DMS 273 (cell line): ENCODE data around the gene TEX38.
"Not testable (repeated sequence)": the region's sequence is repeated elsewhere in the genome, so short reads cannot be mapped to it uniquely, and the experiment has no call there.

Source experiments
- DNase-seq: peaks from one replicate; lab custom pipeline; 2025; ENCODE audit not compliant: unreplicated experiment; lab: John Stamatoyannopoulos, UW

Gene TEX38

DNA sequence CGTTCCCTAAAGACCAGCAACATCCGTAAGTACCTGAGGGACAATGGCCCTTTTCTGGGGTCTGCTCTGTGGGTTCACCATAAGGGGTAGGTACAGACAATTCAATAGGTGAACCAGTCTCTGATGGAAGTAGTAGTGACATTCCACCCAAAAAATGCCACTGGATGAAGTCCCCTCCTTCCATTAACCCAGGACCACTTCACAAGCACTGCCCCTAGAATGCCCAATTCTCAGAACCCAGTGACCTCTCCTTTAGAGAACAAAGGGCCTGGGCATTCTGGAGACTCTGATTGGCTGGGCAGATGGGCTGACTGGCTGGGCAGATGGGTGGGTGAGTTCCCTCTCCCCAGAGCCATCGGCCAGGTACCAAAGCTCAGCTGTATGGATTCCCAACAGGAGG is at the start of gene TEX38:
TEX38 (plus strand) TSS at position 301 of the 400 bp plus-strand sequence; CDS start at position 382, 81 bp downstream.
- no peak for DNase-seq

DNA sequence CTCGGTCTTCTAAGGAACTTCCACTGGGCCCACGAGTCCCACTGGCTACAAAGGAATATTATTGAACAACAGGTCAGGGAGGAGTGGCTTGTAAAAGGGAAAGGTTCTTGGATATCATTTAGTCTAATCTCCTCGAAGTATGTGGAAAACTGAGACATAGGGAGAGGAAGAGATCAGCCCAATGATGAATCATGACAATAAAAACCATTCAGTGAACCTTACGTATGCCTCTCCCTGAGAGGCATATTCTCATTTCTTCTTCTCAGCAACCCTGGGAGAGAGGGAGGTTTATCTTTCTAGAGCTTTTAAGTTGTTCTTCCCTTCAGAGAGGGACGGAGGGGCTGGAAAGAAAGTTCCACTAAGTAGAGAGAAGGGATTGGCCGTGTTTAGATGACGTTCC is 49.7 kb upstream of the TEX38 start:
- DNase-seq, result no peak

DNA sequence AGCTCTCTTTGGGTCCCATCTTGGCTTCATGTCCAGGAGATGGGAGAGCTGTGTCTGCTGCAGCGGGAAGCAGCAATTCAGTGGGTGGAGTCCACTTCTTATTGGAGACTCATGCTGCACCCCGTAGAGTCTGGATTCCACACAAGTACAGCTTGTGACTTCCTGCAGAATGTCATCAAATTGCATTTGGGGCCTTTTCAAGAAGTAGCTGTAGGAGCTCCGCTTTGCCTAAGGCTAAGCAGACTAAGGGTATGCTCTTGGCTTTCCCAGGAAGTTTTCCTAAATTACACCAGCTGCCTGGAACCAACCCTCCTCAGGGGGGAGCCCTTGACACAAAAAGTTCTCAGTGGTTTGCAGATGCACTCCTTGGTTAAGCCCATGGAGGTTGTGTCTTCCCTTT is 49.3 kb upstream of the TEX38 start:
- DNase-seq, result peak; percentile 64

DNA sequence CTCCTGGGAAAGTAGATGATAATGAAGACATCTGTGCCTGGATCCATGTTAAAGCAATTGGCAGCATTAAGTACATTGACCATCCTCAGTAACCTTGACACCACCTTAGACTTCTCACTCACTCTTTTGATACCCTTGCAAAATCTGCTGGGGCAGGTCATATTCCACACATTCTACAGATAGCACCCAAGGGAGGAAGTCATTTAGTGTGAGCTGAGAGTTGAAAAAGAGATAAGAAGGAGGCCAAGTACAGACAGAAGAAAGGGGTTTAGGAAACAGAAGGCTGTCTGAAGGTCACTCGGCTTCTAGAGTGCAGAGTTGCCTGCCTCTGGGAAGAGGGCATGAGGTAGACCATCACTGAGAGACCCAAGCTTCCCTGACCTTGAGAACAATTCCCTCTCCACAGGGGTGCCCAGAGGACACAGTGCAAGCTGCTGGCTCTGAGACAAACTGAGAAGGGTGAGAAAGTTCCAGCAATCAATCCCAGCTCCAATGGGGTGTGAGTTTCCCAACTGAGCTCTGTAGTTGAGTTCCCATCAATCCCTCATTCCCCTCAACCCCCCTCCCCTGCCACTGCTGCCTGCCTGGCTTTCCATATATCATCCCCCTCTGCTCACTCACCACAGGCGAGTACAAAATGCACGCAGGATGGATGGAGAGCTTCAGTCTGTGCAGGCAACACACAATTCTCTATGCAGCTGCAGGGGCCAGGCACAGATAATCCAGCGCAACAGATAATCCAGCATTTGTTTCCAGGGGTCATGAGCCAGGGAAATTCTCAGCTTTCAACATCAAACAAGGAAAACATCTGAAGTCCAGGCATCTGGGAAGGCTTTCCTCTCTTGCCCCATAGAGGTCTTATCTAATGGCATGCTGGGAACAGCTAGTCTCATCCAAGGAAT is 47.7 kb upstream of the TEX38 start:
- no peak for DNase-seq

DNA sequence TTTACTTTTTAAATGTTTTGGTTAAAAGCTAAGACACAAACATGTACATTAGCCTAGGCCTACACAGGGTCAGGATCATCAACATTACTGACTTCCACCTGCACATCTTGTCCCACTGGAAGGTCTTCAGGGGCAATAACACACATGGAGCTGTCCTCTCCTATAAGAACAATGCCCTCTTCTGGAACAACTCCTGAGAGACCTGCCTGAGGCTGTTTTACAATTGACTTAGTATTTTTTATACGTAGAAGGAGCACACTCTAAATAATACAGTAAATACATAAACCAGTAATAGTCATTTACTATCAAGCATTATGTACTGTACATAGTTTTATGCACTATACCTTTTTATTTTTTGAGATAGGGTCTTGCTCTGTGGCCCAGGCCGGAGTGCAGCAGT is 40.9 kb upstream of the TEX38 start:
- no peak for DNase-seq

DNA sequence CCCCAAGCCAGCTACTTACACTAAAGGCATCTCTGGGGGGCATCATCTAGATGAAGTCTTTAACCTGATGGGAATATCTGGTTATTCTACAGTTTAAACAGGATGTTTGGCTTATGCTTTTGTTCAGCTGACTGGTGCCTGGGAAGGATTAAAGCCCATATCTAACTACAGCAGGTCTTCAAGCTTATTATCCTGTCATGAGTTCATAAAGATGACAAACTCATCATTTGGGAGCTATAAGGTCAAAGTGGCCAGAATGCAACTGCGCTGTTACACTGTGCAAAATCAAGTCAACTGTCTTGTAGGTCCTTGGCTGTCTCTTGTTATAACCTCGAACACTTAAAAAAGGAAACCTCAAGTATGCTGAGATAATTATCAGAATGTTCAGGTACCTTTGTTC is 36.4 kb upstream of the TEX38 start:
- no peak for DNase-seq

DNA sequence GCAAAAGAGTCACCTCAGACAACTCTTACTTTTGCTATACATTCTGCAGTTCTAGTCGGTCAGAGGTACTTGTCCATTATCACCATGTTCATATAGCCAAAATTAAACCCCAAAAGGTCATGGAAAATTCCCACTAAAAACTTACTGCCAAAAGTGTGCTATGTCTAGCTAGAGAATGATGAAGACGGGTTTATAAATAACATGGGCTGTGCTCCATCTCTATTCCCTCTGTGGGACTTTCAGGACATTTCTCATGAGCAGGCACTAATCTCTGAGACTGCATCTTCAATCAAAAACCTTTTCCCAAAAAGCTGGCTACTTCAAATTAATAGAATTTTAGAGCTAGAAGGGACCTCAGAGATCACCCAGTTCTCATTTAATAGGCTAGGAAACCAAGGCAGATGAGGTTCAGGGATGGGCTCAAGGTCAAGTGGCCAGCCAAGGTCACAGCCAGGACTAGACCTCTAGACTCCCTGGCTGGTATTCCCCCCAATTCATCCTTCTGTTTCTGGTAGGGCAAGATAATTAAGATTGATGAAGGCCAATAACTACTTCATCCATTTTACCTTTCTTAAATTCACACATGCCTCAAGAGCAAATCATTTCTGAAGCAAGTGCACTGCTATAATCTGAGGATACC is 34.1 kb upstream of the TEX38 start:
- DNase-seq, result no peak

DNA sequence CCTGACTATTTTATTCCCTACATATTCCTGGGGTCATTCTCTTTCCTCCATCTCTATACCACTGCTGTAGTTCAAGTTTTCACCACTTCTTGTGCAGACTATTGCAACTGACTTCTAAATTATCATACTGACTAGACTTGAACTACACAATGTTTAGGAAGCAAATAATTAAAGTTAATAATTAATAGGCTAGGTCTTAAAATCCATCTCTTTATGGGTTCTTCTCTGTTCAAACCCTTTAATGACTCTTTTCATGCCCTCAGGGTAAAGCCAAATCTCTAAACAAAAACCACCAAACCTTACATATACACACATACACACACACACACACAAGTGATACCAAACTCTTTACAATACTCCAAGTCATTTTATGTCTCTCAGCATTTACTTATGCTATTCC is 32.7 kb upstream of the TEX38 start:
- DNase-seq, result no peak

DNA sequence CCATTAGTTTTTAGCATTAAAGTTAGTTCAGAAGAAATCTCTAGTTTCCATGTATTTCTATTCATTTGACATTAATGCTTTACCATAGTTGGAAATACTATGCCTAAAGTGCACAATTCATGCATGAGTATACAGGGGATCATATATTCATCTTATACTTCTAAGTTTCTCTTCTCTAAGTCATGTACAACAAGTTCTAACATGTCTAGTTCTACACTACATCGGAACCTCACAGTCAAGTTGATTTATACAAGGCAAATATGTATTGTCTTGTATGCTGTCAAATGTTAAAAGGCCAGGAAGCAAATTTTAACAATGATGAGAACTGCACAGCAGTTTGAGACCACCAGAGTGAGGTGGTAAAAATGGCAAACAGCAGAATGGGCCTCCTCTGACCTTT is 32.1 kb upstream of the TEX38 start:
- DNase-seq, result no peak

DNA sequence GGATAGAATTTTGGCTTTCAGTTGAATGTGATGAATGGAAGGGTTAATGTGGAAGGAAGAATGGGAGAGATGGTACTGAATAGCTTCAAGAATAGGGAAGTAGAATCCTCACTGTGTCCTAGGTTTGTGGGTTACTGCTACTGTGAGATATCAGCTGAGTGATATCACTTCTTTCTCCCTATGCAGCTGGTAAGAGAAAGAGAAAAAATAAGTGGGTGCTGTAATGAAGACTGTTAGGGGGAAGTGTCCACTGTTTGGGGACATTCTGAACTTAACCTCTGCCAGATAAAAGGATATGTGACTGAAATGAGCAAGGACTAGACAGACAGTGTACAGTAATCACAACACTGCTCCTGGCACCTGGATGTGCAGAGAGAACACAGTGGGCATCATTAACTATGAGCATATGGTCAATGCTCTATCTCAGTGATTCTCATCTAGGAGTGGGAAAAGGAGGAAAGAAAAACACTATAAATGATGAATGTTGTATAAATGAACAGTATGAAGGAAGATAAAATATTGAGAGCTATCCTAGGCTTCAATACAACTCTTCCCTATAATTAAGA is 29.5 kb upstream of the TEX38 start:
- no peak for DNase-seq

DNA sequence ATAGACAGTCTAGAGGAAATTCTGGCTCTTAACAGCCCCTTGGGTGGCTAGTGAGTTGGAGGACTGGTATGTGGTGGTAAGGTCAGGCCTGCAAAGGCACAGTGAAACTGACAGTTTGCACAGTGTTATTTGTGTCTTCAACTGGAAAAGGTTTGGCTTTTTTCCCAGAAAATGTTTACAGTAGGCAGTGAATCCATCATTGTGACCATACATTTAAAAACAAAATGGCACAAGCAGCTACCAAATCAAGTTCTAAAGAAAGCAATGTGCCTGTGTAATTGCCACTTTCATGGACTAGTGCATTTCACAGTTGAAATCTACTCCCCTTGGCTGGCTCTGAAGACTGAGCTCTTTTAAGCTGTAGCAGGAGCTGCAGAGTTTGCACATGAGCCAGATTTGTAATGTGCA is 28.3 kb upstream of the TEX38 start:
- peak; percentile 82 for DNase-seq

DNA sequence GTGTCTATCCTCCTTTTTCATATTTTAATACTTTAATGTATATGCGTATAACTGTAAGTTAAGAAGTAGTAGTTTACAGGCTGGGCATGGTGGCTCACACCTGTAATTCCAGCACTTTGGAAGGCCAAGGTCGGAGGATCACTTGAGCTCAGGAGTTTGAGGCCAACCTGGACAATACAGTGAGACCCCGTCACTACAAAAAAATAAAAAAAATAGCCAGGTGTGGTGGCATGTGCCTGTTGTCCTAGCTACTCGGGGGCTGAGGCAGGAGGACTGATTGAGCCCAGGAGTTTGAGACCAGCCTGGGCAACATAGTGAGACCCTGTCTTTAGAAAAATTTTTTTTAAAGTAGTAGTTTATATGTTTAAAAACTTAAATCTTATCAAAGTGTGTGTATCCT is 25.8 kb upstream of the TEX38 start:
- no peak for DNase-seq

DNA sequence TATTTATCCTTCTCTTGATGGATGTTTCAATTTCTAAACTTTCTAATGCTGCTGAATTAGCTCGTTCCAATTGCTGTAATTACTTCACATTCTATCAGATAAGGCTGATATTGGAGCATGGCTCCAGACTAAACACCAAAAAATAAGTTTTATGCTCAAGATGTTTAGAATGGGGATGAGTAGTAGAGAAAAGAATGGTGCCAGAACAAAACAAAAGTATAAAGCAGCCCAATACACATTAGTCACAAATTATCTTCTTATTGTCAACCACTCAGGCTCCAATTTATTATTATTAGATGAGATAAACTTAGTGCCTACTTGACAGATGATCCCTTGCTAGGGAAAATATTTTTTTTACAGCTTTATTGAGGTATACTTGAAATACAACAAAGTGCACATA is 25.3 kb upstream of the TEX38 start:
- DNase-seq, result no peak

DNA sequence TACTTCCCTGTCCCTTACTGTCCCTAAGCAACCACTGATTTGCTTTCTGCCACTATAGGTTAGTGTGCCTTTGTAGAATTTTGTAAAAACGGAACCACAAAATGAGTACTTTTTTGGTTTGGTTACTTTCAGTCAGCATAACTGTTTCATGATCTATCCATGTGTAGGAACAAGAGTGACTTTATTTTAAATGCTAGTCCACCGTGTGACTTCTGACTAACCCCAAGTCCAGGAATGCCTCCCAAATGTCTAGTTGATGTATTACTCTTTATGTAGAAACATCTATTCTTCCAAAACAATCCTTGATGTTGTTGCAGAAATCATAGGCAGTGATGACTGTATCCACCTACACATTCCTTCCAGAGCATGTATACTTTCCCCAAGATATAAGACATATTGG is 24.8 kb upstream of the TEX38 start:
- no peak for DNase-seq

DNA sequence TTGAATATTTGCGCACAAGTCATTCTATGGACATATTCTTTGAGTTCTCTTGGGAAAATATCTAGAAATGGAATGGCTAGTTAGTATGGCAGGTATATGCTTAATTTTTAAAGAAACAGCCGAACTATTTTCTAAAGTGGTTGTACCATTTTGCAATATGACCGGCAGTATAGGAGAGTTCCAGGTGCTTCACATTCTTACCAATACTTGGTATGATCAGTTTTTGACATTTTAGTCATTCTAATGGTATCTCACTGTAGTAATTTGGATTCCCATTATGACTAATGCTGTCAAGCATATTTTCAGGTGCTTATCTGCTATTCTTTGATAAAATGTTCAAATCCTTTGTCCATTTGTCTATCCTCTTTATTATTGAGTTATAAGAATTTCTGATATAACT is 24.0 kb upstream of the TEX38 start:
- no peak for DNase-seq

DNA sequence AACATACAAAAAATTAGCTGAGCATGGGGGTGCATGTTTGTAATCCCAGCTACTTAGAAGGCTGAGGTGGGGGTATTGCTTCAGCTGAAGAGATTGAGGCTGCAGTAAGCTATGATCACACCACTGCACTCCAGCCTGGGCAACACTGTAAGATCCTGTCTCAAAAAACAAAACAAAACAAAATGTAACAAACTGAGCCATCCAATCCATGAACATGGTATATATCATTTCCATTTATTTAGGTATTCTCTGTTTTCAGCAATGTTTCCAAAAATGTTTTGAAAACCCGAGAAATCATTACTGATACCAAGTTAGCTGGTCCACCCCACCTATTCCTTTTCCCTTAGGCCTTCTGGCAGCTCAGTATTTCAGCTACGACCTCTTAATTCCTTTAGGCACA is 21.9 kb upstream of the TEX38 start:
- no peak for DNase-seq

DNA sequence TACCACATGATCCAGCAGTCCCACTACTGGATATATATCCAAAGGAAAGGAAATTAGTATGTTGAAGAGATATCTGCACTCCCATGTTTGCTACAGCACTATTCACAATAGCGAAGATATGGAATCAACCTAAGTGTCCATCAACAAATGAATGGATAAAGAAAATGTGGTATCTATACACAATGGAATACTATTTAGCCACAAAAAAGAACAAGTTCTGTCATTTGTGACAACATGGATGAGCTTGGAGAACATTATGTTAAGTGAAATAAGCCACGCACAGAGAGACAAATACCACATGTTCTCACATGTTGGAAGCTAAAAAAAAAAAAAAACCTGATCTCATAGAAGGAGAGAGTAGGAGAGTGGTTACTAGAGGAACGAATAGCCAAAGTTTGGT is 21.2 kb upstream of the TEX38 start:
- DNase-seq, result no peak

DNA sequence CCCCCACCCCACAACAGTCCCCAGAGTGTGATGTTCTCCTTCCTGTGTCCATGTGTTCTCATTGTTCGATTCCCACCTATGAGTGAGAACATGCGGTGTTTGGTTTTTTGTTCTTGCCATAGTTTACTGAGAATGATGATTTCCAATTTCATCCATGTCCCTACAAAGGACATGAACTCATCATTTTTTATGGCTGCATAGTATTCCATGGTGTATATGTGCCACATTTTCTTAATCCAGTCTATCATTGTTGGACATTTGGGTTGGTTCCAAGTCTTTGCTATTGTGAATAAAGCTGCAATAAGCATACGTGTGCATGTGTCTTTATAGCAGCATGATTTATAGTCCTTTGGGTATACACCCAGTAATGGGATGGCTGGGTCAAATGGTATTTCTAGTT is 20.5 kb upstream of the TEX38 start:
- not testable (repeated sequence) for DNase-seq

DNA sequence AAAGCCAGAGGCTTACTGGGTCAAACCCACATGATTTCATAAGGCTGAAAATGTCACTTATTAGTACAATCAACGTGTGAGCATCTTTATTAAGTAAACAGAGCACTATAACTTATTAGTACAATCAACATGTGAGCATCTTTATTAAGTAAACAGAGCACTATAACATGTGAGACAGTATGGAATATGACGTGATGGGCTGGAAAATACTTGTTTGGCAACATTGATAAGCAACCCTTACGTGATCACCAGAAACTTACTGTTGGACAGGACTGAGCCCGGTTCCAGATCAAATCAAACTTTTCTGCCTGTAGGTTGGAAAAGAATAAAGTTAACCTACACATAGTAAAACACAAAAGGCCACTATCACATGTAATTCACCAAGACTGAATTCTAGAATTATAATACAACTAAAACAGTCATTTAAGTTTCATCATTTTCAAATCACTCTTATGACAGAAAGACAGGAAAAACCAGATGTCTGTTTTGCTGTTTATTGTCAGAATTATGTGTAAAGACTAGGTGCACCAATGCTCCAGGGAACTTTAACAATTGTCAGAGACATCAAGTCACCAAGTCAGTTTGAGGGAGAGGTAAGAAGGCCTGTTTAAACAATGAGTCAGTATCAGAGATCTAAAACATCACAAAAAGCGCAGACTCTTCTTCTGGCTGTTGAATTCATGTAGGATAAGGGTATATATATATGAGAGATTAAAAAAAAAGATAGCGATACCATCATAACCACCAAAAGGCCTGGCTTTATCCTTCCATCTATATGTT is 19.1 kb upstream of the TEX38 start:
- DNase-seq, result no peak

DNA sequence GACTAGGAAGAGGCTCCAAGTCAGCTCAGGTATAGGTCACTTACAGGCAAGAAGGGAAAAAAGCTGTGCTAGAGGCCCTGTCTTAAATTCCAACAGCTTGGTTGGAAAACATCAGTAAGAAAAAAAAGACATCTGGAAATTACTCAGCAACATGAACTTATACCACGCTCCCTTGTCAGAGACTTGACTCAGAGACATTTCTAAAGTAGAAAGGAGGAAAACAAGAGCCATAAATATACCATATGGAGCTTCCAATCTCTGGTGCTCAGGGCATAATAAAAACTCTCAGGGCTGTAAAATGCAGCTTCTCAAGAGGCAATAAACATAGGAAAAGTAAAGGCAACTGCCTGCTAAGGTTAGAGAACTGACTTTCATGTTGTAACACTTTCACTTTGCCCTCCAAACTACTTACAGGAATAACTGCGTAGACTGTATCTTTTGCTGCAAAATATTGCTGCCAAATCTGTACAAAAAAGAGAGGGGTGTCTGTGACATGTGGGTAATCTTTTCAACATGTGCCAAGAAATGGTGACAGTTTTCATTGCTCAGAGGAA is 18.2 kb upstream of the TEX38 start:
- no peak for DNase-seq

DNA sequence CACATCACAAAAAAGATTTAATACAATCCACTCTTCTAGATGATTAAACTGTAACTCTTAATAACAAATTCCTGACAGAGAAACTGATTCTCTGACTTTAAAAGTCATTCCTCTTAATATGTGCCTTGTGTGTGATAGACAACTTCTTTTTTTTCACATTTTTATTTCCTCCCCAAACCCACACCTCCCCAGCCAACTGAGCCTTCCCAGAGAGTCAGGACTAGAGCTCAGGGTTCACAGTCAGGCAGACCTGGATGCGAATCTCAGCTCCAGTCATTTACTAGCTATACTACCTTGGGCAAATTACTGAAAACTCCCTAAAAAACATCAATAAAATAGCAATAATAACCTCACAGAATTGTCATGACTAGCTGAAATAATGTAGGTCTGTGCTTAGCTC is 17.6 kb upstream of the TEX38 start:
- no peak for DNase-seq
